ENCODE results near the gene DDX59. TPM values are rescaled to one million over a fixed set of nuclear protein-coding genes. Genes with fewer than 3 reads are reported as not detected.

The DDX59 gene
- polyA plus RNA-seq, 3 donors, result 14.3 to 18.6 (median 14.9) TPM

GRCh38 chr1:200659269-200659668 is 10.4 kb downstream of the DDX59 start:
- Mint-ChIP-seq H3K27ac (peak overlapping the region in 1 of 7 donors; percentile 79), H3K9me3 (no peaks in the 10 kb centered on the region), H3K4me1 (peaks cover 19% of the 10 kb centered on the region), H3K27me3 (ENCODE audit: low read depth in 3 of 3) (no peaks in the 10 kb centered on the region), H3K4me3 (no peak overlapping the region), H3K36me3 (peaks cover 79 to 85% of the 10 kb centered on the region in 2 donors)
- DNase-seq, result no peak
- Histone ChIP-seq H3K9me3 (replicated peaks in 1 of 2; ENCODE audit: control insufficient read depth in 1 of 2, insufficient read depth in 1 of 2, low read length in 2 of 2) (no peaks in the 10 kb centered on the region), H3K79me2 (ENCODE audit: insufficient read depth, low read length) (peaks cover 30% of the 10 kb centered on the region), H4K20me1 (ENCODE audit: insufficient read depth, low read length) (peaks cover 36% of the 10 kb centered on the region), H3K36me3 (replicated peaks in 1 of 2; ENCODE audit: control insufficient read depth in 1 of 2, insufficient read depth in 2 of 2, low read length in 2 of 2) (peaks cover 73 to 91% of the 10 kb centered on the region in 2 donors), H3K27me3 (ENCODE audit: control insufficient read depth in 2 of 2, insufficient read depth in 2 of 2, low read length in 2 of 2) (no peaks in the 10 kb centered on the region), H3K4me3 (replicated peaks in 1 of 3; ENCODE audit: low read depth in 2 of 3, low read length in 3 of 3) (no peak overlapping the region), H2AFZ (ENCODE audit: insufficient read depth, low read depth, low read length, poor library complexity, severe bottlenecking) (no peak overlapping the region), H3K9ac (ENCODE audit: insufficient read depth, low read length, poor library complexity, severe bottlenecking) (no peak overlapping the region), H3K27ac (ENCODE audit: low read depth in 1 of 2, low read length in 2 of 2) (no peak overlapping the region), H3K4me1 (ENCODE audit: control insufficient read depth in 1 of 2, insufficient read depth in 2 of 2, low read length in 2 of 2) (peaks cover 9 to 14% of the 10 kb centered on the region in 2 donors), H3K4me2 (replicated peaks; ENCODE audit: extremely low read depth, low read length, poor library complexity, severe bottlenecking) (no peak overlapping the region)
- intact Hi-C loops (cut with micrococcal nuclease), result no loop called here
- TF ChIP-seq CTCF (IDR thresholded peaks at IDR 0.05), result no peak
- 100% methylated on average over 1 of the region's 1 CpG for WGBS (ENCODE audit: insufficient coverage)

- Histone ChIP-seq H3K36me3 (replicated peaks in 1 of 2; ENCODE audit: control insufficient read depth in 1 of 2, insufficient read depth in 2 of 2, low read length in 2 of 2) (peaks cover 70 to 88% of the 10 kb centered on the region in 2 donors), H3K27ac (ENCODE audit: low read depth in 1 of 2, low read length in 2 of 2) (peak overlapping the region in 1 of 2 donors; percentile 45), H3K9me3 (replicated peaks in 1 of 2; ENCODE audit: control insufficient read depth in 1 of 2, insufficient read depth in 1 of 2, low read length in 2 of 2) (no peaks in the 10 kb centered on the region), H3K4me2 (replicated peaks; ENCODE audit: extremely low read depth, low read length, poor library complexity, severe bottlenecking) (no peak overlapping the region), H3K79me2 (ENCODE audit: insufficient read depth, low read length) (peaks cover 21% of the 10 kb centered on the region), H2AFZ (ENCODE audit: insufficient read depth, low read depth, low read length, poor library complexity, severe bottlenecking) (no peak overlapping the region), H3K9ac (ENCODE audit: insufficient read depth, low read length, poor library complexity, severe bottlenecking) (no peak overlapping the region), H3K4me1 (ENCODE audit: control insufficient read depth in 1 of 2, insufficient read depth in 2 of 2, low read length in 2 of 2) (peaks cover 12 to 18% of the 10 kb centered on the region in 2 donors), H3K27me3 (ENCODE audit: control insufficient read depth in 2 of 2, insufficient read depth in 2 of 2, low read length in 2 of 2) (no peaks in the 10 kb centered on the region), H4K20me1 (ENCODE audit: insufficient read depth, low read length) (peaks cover 27% of the 10 kb centered on the region), H3K4me3 (replicated peaks in 1 of 3; ENCODE audit: low read depth in 2 of 3, low read length in 3 of 3) (no peak overlapping the region)
- no peaks in the 10 kb centered on the region for H3K27me3 Mint-ChIP-seq (ENCODE audit: low read depth in 3 of 3)
- peaks cover 21% of the 10 kb centered on the region for H3K4me1 Mint-ChIP-seq
- peaks cover 77 to 90% of the 10 kb centered on the region in 2 donors for H3K36me3 Mint-ChIP-seq
- no peak overlapping the region for H3K4me3 Mint-ChIP-seq
- WGBS (ENCODE audit: insufficient coverage), result 92% methylated on average over 2 of the region's 4 CpGs
- DNase-seq, result no peak
- H3K9me3 Mint-ChIP-seq, result no peaks in the 10 kb centered on the region
- intact Hi-C loops (cut with micrococcal nuclease), result no loop called here
- H3K27ac Mint-ChIP-seq, result peak overlapping the region in 2 of 7 donors; percentile 37 to 42
- no peak for TF ChIP-seq CTCF (IDR thresholded peaks at IDR 0.05)
Observed at GRCh38 chr1:200658037-200658818, 11.5 kb downstream of the DDX59 start.
